A673 (cell line): ENCODE data around the gene RABL6.

ENCODE experiments used
- CTCF ChIP-seq: fragments of 300-800, 200-600 bp; sonication (generic); conservative IDR thresholded peaks from 2 replicates; pipeline ENCODE4 v1.5.1; 2017; ENCODE audit warnings: low read depth, mild to moderate bottlenecking, antibody characterized with exemption, low read length, moderate library complexity, mixed read lengths
- EZH2 ChIP-seq: fragments of 200-600 bp; sonication (generic); IDR thresholded peaks from 2 replicates; pipeline ENCODE4 v1.6.1; 2017; ENCODE audit warnings: borderline replicate concordance, low read depth, mild to moderate bottlenecking, mixed read lengths, antibody characterized with exemption, low read length; ENCODE audit not compliant: poor library complexity, severe bottlenecking

- TF ChIP-seq CTCF (no peak), EZH2 (no peak)
Observed at GRCh38 chr9:136888454-136888853, 80.7 kb downstream of the RABL6 start.
